NCI-H2227 (cell line): Measurements from ENCODE around the gene AMPD2.

Source experiments
- DNase-seq: peaks from one replicate; lab custom pipeline; 2025; ENCODE audit not compliant: unreplicated experiment; lab: John Stamatoyannopoulos, UW

AMPD2 gene

GRCh38 chr1:109616391-109616790, 3.2 kb upstream of the AMPD2 start:
- DNase-seq: no peak

GRCh38 chr1:109617291-109617801, 2.3 kb upstream of the AMPD2 start:
- no peak for DNase-seq

- no peak for DNase-seq
Observed at GRCh38 chr1:109618661-109619575, 719 bp upstream of the AMPD2 start.

GRCh38 chr1:109620401-109620791, 759 bp downstream of the AMPD2 start:
- DNase-seq: peak; percentile 62

GRCh38 chr1:109620841-109621286, 1.2 kb downstream of the AMPD2 start:
- peak; percentile 97 for DNase-seq

- no peak for DNase-seq
Observed at GRCh38 chr1:109621379-109622136, 1.9 kb downstream of the AMPD2 start.

GRCh38 chr1:109622137-109622892, 2.7 kb downstream of the AMPD2 start:
- no peak for DNase-seq

- no peak for DNase-seq
Observed at GRCh38 chr1:109622895-109623294, 3.3 kb downstream of the AMPD2 start.

GRCh38 chr1:109623601-109624161, 4.0 kb downstream of the AMPD2 start:
- DNase-seq: no peak

GRCh38 chr1:109624201-109625010, 4.8 kb downstream of the AMPD2 start:
- DNase-seq: no peak

GRCh38 chr1:109625176-109625575, 5.5 kb downstream of the AMPD2 start:
- DNase-seq: no peak

GRCh38 chr1:109625601-109626560, 6.2 kb downstream of the AMPD2 start:
- DNase-seq: no peak

- no peak for DNase-seq
Observed at GRCh38 chr1:109626682-109627408, 7.2 kb downstream of the AMPD2 start.

- no peak for DNase-seq
Observed at GRCh38 chr1:109627692-109628399, 8.2 kb downstream of the AMPD2 start.

GRCh38 chr1:109628540-109629321, 9.1 kb downstream of the AMPD2 start:
- no peak for DNase-seq

- no peak for DNase-seq
Observed at GRCh38 chr1:109629372-109630030, 9.9 kb downstream of the AMPD2 start.
